Muscle of back (tissue), 11 donors: Measurements from ENCODE around the gene CYP46A1. TPM values are rescaled to one million over a fixed set of nuclear protein-coding genes. Genes with fewer than 3 reads are reported as not detected.

ENCODE experiments used
- DNase-seq, 3 donors: peaks; one replicate each; pipeline versions ENCODE4 v3.0.0 to v3.0.0-alpha.2; 2013
- polyA plus RNA-seq, 10 donors: library from polyadenylated mRNA; unstranded; fragments of 120-200 nt; gene quantifications; one replicate each; pipeline ENCODE4 v1.2.1, GENCODE V29; 2013; ENCODE audit not compliant: insufficient read length in 10 of 10

CYP46A1 gene
- polyA plus RNA-seq, 10 donors: 1.7 to 6.5 (median 3.3) TPM

DNA sequence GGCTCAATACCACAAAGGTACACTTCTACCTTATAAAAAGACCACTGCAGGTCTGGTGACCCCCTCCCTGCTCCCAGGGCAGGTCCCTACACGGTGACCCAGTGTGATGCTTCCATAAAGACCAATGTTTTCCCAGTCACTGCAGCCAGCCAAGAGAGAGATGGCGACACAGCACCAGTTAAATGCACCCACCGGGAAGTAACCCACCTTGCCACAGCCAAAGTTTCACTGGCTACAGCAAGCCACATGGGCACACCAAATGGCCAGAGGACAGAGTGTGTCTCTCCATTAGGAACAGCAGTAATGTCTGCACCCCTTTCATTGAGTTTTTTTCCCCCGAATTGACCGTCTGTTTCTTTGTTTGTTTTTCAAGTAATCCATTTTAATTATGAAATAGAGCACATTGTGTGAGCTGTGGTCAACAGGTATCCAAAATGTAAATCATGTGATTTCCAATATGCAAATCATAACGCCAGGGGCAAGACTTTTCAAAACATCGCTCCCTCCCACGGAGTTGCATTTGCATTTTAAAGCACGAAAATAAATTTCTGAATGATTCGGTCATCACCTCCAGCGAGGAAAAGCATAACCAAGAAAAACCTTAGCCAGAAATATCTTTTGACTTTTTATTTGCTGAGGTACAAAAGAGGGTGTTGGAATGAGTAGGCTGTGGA is 60.2 kb downstream of the CYP46A1 start:
- no peak for DNase-seq

GRCh38 chr14:99744873-99745224 is 60.8 kb downstream of the CYP46A1 start:
- no peak for DNase-seq

- peak in 1 of 3 donors; percentile 13 for DNase-seq
Measured at GRCh38 chr14:99745307-99745951, 61.3 kb downstream of the CYP46A1 start.

- no peak for DNase-seq
Measured at GRCh38 chr14:99747167-99747566, 63.1 kb downstream of the CYP46A1 start.

DNA sequence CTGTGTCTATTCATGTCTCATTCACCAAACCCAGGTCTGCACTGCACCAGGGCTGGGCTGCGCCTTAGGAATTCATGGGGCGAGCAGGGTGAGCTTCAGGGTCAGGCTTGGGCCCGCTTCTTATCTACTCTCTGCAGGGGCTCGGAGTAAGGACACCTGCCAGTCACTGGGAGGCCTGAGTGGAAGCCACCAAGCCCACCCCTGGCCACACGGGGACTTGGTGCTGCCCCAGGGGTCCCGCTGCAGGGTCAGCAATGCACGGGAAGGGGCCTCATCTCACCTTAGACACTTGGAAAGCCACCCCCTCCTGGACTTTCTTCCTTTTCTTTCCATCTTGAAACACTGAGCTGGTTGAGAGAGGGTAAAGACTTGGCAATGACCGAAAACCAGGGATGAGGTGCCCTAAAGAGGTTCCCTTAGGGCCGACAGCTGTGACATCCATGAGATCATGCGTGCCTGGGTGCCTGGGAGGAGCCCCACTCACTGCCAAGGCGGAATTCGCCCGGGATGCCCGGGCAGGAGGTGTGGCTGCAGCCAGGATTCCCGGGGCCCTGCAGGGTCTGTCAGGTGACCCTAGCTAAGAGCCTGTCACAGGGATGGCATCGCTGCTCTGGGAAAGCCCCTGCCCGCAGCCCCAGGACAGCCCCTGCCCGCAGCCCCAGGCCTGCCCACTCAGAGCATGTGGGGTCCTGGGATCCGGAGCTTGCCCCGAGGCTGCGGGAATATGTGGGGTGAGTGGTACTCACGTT is 63.7 kb downstream of the CYP46A1 start:
- DNase-seq: no peak

DNA sequence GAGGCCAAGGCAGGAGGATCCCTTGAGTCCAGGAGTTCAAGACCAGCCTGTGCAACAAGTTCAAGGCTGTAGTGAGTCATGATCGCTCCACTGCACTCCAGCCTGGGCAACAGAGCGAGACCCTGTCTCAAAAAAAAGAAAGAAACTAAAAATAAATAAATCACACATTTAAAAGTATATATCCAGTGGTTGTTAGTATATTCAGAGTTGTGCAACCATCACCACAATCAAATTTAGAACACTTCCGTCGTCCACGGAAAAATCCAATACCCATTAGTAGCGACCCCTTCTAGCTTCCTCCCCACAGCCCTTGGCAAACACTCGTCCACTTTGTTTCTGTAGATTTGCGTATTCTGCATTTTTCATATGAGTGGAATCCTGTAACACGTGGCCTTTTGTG is 64.4 kb downstream of the CYP46A1 start:
- no peak for DNase-seq

GRCh38 chr14:99749142-99749541 is 65.0 kb downstream of the CYP46A1 start:
- DNase-seq: no peak

- no peak for DNase-seq
Measured at GRCh38 chr14:99749763-99750715, 65.9 kb downstream of the CYP46A1 start.

DNA sequence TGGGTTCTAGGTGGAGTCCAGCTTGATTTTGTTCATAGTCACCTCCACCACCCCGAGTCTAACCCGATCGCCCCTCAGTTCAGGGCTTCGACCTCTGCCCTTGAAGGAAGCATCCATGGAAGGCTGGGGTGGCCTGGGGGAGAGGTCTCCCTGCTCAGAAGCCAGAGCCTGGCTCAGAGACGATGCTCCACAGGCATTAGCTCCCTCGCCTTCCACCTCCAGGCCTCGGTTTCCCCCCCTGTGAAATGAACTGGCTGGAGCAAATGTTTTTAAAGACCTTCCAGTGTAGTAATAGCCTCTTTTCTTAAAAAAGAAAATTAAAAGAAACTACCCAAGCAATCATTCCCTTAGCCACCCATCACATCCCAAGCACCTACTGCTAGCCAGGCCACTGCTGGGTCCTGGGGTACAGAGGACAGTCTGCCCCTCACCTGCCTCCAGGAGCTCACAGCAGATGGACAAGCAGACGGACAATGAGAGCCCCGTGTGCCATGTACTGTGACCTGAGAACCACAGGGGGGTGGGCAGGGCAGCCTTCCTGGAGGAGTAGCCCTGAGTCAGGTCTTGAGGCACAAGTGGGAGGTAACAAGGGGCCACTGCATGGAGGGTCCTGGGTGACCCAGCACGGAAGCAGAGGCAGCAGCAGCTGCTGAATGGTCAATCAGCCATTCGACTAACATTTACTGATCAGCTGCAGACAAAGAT is 66.8 kb downstream of the CYP46A1 start:
- no peak for DNase-seq

DNA sequence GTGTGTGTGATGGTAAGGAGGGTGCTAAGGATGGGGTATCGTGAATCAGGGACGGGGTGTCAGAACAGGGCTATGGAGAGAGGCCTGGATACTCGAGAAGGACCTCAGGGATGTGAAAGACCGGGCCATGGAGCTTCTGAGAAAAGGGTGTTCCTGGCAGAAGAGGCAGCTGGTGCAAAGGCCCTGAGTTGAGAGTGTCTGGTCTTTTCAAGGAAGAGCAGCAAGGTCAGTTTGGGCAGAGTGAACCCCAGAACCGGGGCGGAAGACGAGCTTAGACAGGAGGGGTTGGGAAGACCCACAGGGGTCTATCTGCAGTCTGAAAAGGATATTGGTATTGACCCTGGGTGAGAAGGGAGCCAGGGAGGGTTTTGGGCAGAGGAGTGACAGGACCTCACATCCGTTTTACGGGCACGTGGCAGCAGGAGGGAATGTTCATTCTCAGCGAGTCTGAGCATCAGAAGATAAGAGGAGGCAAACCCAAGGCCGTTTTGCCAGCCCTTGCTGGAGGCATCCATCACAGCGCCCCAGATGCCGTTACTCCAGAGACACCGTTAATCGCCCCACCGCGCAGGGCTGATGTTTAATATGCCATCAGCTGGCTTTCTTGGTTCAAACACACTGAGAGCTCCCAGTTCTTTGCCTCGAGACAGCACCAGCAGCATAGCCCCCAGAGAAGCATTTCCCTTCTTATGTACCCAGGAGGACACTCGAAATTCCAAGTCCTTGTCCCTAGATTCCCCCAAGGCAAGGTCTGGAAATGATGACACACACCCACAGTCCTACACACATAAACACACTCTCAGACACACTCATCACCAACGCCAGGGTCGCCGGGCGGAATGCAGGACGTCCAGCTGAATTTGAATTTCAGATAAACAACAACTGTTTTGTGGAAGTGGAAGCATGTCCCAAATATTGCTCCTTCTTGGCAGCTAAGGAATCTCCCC is 67.7 kb downstream of the CYP46A1 start:
- no peak for DNase-seq

DNA sequence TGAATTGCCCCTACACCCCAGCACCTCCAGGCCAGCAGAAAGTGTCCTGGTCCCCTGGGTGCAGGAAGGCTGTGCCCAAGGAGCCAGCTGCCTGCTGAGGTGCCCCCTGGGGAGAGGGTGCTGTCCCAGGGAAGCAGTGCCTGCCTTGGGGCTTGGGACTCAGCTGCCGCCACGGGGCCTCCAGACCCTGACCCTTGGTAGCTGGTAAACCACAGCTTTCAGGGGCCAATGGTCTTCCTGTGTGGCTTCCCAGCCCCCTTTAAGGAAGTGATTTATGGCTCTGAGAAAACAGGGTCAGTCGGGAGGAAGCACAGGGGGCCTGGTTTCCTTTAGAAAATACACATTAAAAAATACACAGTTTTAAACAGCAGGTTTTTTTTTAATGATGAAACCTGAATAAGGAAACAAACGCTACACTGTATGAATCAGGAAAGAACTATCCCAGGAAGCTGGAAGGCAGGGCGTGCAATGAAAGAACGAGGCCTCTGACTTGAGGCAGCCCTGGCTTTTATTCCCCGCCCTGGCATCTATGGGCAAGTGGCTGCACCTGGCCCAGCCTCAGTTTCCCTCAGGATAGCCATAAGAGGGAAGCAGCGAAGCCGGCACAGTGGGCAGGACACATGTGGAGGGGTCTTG is 68.5 kb downstream of the CYP46A1 start:
- DNase-seq: no peak

GRCh38 chr14:99753225-99754140 is 69.4 kb downstream of the CYP46A1 start:
- no peak for DNase-seq

- DNase-seq: no peak
Measured at GRCh38 chr14:99754141-99755067, 70.3 kb downstream of the CYP46A1 start.

DNA sequence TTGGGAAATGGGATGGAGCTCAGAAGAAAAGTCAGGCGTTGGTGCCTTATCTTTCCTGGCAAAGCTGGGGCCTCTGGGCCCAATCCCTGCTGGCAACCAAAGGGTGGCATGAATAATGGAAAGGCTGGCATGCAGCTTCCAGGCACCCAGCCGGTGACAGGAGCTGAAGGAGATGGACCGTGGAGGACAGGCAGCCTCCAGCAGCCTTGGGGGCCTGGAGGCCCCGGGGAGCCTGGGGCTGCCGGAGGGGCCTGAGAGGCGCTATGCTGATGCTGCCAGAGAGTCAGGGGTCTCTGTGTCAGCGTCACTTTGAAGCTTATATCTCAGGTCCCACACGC is 70.9 kb downstream of the CYP46A1 start:
- DNase-seq: no peak

- peak in 2 of 3 donors; percentile 86 to 89 for DNase-seq
Measured at GRCh38 chr14:99755629-99756603, 71.8 kb downstream of the CYP46A1 start.

DNA sequence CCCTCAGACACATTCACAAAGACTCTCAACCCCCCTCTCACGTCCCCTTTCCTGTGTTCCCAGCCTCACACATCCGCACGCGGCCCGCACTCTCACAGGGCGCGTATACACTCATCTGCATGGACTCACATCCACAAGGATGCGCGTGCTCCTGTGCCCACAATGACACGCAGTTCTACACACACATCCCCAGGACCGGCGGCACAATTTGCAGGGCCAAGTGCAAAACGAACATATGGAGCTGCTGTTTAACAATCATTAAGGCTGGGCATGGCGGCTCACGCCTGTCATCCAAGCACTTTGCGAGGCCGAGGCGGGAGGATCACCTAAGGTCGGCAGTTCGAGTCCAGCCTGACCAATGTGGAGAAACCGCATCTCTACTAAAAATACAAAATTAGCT is 72.7 kb downstream of the CYP46A1 start:
- no peak for DNase-seq
